ENCODE data around the gene LMO7. TPM values are rescaled to one million over a fixed set of nuclear protein-coding genes. Genes with fewer than 3 reads are reported as not detected.

Gene LMO7
- total and polyA plus RNA-seq, 2 of the 13 experiments (the other 11 are each of a cell fraction or from before 2014, with no cell fraction given), result 34.0 to 121 TPM

DNA sequence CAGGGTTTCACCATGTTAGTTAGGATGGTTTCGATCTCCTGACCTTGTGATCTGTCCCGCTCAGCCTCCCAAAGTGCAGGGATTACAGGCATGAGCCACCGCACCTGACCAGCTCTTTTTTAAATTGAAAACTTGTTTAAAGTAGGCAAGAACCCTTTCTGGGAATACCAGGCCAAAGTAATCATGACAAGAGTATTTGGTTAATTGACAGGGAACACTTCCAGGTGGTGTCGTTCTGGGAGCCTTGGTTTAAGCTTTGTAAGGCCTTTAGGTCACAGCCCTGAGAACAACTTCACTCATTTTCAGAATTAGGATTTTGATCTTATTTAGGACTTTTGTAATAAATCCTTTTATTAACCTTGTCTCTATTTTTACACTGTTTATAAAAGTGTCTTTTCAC, 115.2 kb downstream of the LMO7 start:
- in situ Hi-C loops (cut with HindIII; ENCODE audit: extremely low pct_ligation_motif_present, low pct_unique_long_range_greater_than_20kb), result no loop called here
- H3K27ac ChIP-seq (ENCODE audit: extremely low read length, insufficient read depth, low read length), result no peak overlapping the region
- H3K79me2 ChIP-seq (ENCODE audit: insufficient read depth, low read length), result no peaks in the 10 kb centered on the region
- H2AFZ ChIP-seq (ENCODE audit: low read length), result no peak overlapping the region
- TF ChIP-seq ZBTB8A (CRISPR knock-in tag; IDR thresholded peaks at IDR 0.05; ENCODE audit: borderline replicate concordance, low read depth) (no peak), ZSCAN22 (CRISPR knock-in tag; IDR thresholded peaks at IDR 0.05) (no peak), MTA3 (CRISPR knock-in tag; IDR thresholded peaks at IDR 0.05) (no peak), MEF2D (CRISPR knock-in tag; IDR thresholded peaks at IDR 0.05) (no peak), ZNF354B (CRISPR knock-in tag; IDR thresholded peaks at IDR 0.05) (no peak), POLR2A (IDR thresholded peaks at IDR 0.05; ENCODE audit: insufficient read depth in 1 of 2, low read depth in 2 of 2, low read length in 2 of 2) (no peak), NFKBIZ (CRISPR knock-in tag; IDR thresholded peaks at IDR 0.05) (no peak), MYC (CRISPR knock-in tag; IDR thresholded peaks at IDR 0.05; ENCODE audit: borderline replicate concordance) (no peak)
- TF ChIP-seq, protein P1, sequence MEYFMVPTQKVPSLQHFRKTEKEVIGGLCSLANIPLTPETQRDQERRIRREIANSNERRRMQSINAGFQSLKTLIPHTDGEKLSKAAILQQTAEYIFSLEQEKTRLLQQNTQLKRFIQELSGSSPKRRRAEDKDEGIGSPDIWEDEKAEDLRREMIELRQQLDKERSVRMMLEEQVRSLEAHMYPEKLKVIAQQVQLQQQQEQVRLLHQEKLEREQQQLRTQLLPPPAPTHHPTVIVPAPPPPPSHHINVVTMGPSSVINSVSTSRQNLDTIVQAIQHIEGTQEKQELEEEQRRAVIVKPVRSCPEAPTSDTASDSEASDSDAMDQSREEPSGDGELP (IDR thresholded peaks at IDR 0.05; ENCODE audit: borderline replicate concordance, low read depth), result no peak
- no peak for ATAC-seq
- H3K9ac ChIP-seq (ENCODE audit: insufficient read depth, low read depth, low read length), result no peak overlapping the region
- no peak overlapping the region for H3K4me2 ChIP-seq (ENCODE audit: low read depth, low read length)
- no peaks in the 10 kb centered on the region for H3K27me3 ChIP-seq (ENCODE audit: control insufficient read depth in 1 of 2, insufficient read depth in 2 of 2, low read length in 2 of 2)
- no peaks in the 10 kb centered on the region for H4K20me1 ChIP-seq (ENCODE audit: insufficient read depth, low read length)
- 89% methylated on average over 4 of the region's 4 CpGs for WGBS (ENCODE audit: low lambda C conversion rate)
- no TSS peak for BruUV-seq (replicated peaks)
- ChIA-PET CTCF (ENCODE audit: low intra/inter-chr PET ratio, low total read pairs) (no interaction called here), POLR2A (no interaction called here)
- intact Hi-C loops (cut with micrococcal nuclease; ENCODE audit: unreplicated experiment), result no loop called here
- H3K36me3 ChIP-seq (replicated peaks in 1 of 2; ENCODE audit: control insufficient read depth in 1 of 2, insufficient read depth in 2 of 2, low read length in 2 of 2), result no peaks in the 10 kb centered on the region
- peaks cover 10% of the 10 kb centered on the region for H3K4me1 ChIP-seq (ENCODE audit: insufficient read depth, low read length)
- H3K4me3 ChIP-seq (replicated peaks in 1 of 3; ENCODE audit: insufficient read depth in 1 of 3, low read depth in 2 of 3, low read length in 3 of 3), result no peak overlapping the region
- H3K9me3 ChIP-seq (ENCODE audit: low read length), result no peaks in the 10 kb centered on the region
- DNase-seq (ENCODE audit: low spot score), result no peak
- no peak for FAIRE-seq

DNA sequence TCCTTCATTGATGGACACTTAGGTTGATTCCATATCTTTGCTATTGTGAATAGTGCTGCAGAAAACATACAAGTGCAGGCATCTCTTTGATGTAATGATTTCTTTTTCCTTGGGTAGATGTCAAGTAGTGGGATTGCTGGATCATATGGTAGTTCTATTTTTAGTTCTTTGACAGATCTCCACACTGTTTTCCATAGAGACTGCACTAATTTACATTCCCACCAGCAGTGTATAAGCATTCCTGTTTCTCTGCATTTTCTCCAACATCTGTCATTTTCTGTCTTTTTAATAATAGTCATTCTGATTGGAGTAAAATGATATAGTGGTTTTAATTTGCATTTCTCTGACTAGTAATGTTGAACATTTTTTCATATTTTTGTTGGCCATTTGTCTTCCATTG, 116.7 kb downstream of the LMO7 start:
- in situ Hi-C loops (cut with HindIII; ENCODE audit: extremely low pct_ligation_motif_present, low pct_unique_long_range_greater_than_20kb) (no loop called here), intact Hi-C loops (cut with micrococcal nuclease; ENCODE audit: unreplicated experiment) (no loop called here)
- ATAC-seq (no peak), FAIRE-seq (no peak), DNase-seq (ENCODE audit: low spot score) (no peak)
- TF ChIP-seq ZKSCAN5 (CRISPR knock-in tag; IDR thresholded peaks at IDR 0.05) (no peak), SNAI1 (CRISPR knock-in tag; IDR thresholded peaks at IDR 0.05; ENCODE audit: borderline replicate concordance) (no peak), ZNF251 (CRISPR knock-in tag; IDR thresholded peaks at IDR 0.05) (no peak), DR1 (CRISPR knock-in tag; IDR thresholded peaks at IDR 0.05) (no peak), SETDB1 (CRISPR knock-in tag; IDR thresholded peaks at IDR 0.05; ENCODE audit: borderline replicate concordance) (no peak)
- TF ChIP-seq, protein P2, sequence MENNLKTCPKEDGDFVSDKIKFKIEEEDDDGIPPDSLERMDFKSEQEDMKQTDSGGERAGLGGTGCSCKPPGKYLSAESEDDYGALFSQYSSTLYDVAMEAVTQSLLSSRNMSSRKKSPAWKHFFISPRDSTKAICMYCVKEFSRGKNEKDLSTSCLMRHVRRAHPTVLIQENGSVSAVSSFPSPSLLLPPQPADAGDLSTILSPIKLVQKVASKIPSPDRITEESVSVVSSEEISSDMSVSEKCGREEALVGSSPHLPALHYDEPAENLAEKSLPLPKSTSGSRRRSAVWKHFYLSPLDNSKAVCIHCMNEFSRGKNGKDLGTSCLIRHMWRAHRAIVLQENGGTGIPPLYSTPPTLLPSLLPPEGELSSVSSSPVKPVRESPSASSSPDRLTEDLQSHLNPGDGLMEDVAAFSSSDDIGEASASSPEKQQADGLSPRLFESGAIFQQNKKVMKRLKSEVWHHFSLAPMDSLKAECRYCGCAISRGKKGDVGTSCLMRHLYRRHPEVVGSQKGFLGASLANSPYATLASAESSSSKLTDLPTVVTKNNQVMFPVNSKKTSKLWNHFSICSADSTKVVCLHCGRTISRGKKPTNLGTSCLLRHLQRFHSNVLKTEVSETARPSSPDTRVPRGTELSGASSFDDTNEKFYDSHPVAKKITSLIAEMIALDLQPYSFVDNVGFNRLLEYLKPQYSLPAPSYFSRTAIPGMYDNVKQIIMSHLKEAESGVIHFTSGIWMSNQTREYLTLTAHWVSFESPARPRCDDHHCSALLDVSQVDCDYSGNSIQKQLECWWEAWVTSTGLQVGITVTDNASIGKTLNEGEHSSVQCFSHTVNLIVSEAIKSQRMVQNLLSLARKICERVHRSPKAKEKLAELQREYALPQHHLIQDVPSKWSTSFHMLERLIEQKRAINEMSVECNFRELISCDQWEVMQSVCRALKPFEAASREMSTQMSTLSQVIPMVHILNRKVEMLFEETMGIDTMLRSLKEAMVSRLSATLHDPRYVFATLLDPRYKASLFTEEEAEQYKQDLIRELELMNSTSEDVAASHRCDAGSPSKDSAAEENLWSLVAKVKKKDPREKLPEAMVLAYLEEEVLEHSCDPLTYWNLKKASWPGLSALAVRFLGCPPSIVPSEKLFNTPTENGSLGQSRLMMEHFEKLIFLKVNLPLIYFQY (CRISPR knock-in tag; IDR thresholded peaks at IDR 0.05; ENCODE audit: borderline replicate concordance), result no peak
- Histone ChIP-seq H4K20me1 (ENCODE audit: insufficient read depth, low read length) (no peaks in the 10 kb centered on the region), H3K36me3 (replicated peaks in 1 of 2; ENCODE audit: control insufficient read depth in 1 of 2, insufficient read depth in 2 of 2, low read length in 2 of 2) (no peaks in the 10 kb centered on the region), H3K27ac (ENCODE audit: extremely low read length, insufficient read depth, low read length) (no peak overlapping the region), H3K4me2 (ENCODE audit: low read depth, low read length) (no peak overlapping the region), H3K79me2 (ENCODE audit: insufficient read depth, low read length) (no peaks in the 10 kb centered on the region), H3K27me3 (ENCODE audit: control insufficient read depth in 1 of 2, insufficient read depth in 2 of 2, low read length in 2 of 2) (no peaks in the 10 kb centered on the region), H2AFZ (ENCODE audit: low read length) (no peak overlapping the region), H3K4me1 (ENCODE audit: insufficient read depth, low read length) (peaks cover 10% of the 10 kb centered on the region), H3K4me3 (replicated peaks in 1 of 3; ENCODE audit: insufficient read depth in 1 of 3, low read depth in 2 of 3, low read length in 3 of 3) (no peak overlapping the region), H3K9ac (ENCODE audit: insufficient read depth, low read depth, low read length) (no peak overlapping the region), H3K9me3 (ENCODE audit: low read length) (no peaks in the 10 kb centered on the region)
- BruUV-seq (replicated peaks), result no TSS peak
- POLR2A ChIA-PET, result no interaction called here
- CTCF ChIA-PET (ENCODE audit: low intra/inter-chr PET ratio, low total read pairs), result no interaction called here

Data from HepG2 (cell line).